GM12878 (cell line): ENCODE results near the gene RNF169. TPM values are rescaled to one million over a fixed set of nuclear protein-coding genes. Genes with fewer than 3 reads are reported as not detected.
A peak's percentile ranks its signal among the peaks of the same experiment; 100 is the strongest.

Experiments
- ATAC-seq: fragments of 200-7000 bp; cut with Tn5 transposase; 3 replicates; pipeline ENCODE4 v1.9.1; 2020; ENCODE audit warnings: mild to moderate bottlenecking, moderate library complexity
- BruUV-seq: library from RNA; stranded (reverse); fragments of 400-500 nt; replicated peaks from 2 replicates; lab custom pipeline; 2021; lab: Mats Ljungman, UMichigan
- CTCF ChIA-PET: fragments of 300-600 bp; sonication (Branson Sonifier 250); formaldehyde crosslinking; extraction: SDS; loops from one replicate; lab custom pipeline; 2021; ENCODE audit warnings: inconsistent platforms; lab: Yijun Ruan, JAX
- POLR2A ChIA-PET: fragments of 350-600 bp; formaldehyde crosslinking; extraction: SDS; loops from one replicate; lab custom pipeline; 2021; ENCODE audit warnings: inconsistent platforms; lab: Charles Lee
- RAD21 ChIA-PET: fragments of 300-600 bp; sonication (Branson Sonifier 250); formaldehyde crosslinking; loops from one replicate; lab custom pipeline; 2023; ENCODE audit warnings: antibody characterized with exemption; ENCODE audit not compliant: unreplicated experiment; lab: Charles Lee
- SMC1A ChIA-PET: fragments of 300-600 bp; sonication (Branson Sonifier 250); formaldehyde crosslinking; loops from one replicate; lab custom pipeline; 2023; ENCODE audit not compliant: unreplicated experiment, uncharacterized antibody; lab: Charles Lee
- DNase-seq: peaks from one replicate; pipeline ENCODE4 v3.0.0-alpha.2; 2011; ENCODE audit warnings: low read depth, low spot score
- FAIRE-seq: peaks from 3 replicates; lab custom pipeline; 2011; peaks lifted over from hg19 to GRCh38; lab: Jason Lieb, UNC
- H2AFZ ChIP-seq: 2 replicates; pipeline ENCODE4 v1.6.0; 2011; ENCODE audit warnings: low read depth, low read length, control low read depth; ENCODE audit not compliant: control insufficient read depth
- H3K27ac ChIP-seq: 2 replicates; pipeline ENCODE4 v1.5.1; 2011; ENCODE audit warnings: control low read depth; ENCODE audit not compliant: control insufficient read depth, insufficient read depth
- H3K27me3 ChIP-seq, 2 experiments: replicated peaks in 1 of 2; 2 replicates each; pipeline versions ENCODE4 v1.6.0 to v1.6.1; 2011; ENCODE audit warnings: low read length in 1 of 2; ENCODE audit not compliant: control insufficient read depth in 2 of 2, insufficient read depth in 2 of 2
- H3K36me3 ChIP-seq, 2 experiments: 2 replicates each; pipeline ENCODE4 v1.5.1; 2011; ENCODE audit warnings: low read length in 1 of 2; ENCODE audit not compliant: control insufficient read depth in 2 of 2, insufficient read depth in 2 of 2
- H3K4me1 ChIP-seq: 2 replicates; pipeline ENCODE4 v1.6.1; 2011; ENCODE audit warnings: mild to moderate bottlenecking, low read length, moderate library complexity, mixed read lengths; ENCODE audit not compliant: control insufficient read depth, insufficient read depth
- H3K4me2 ChIP-seq: 2 replicates; pipeline ENCODE4 v1.6.0; 2011; ENCODE audit warnings: control low read depth; ENCODE audit not compliant: control insufficient read depth, insufficient read depth
- H3K4me3 ChIP-seq: fragments of 200-600 bp; sonication (generic); 2 replicates; pipeline ENCODE4 v1.5.1; 2016
- H3K79me2 ChIP-seq: 2 replicates; pipeline ENCODE4 v1.6.0; 2011; ENCODE audit warnings: low read length; ENCODE audit not compliant: control insufficient read depth, insufficient read depth
- H3K9ac ChIP-seq: 2 replicates; pipeline ENCODE4 v1.8.0; 2011; ENCODE audit warnings: low read length, control low read depth, mixed read lengths; ENCODE audit not compliant: control insufficient read depth, insufficient read depth
- H3K9me3 ChIP-seq: replicated peaks from 3 replicates; pipeline ENCODE4 v1.5.1; 2011; ENCODE audit warnings: mild to moderate bottlenecking, low read length; ENCODE audit not compliant: control insufficient read depth, insufficient read depth
- H4K20me1 ChIP-seq: 2 replicates; pipeline ENCODE4 v1.6.0; 2011; ENCODE audit not compliant: control insufficient read depth, insufficient read depth
- BRCA1 ChIP-seq: IDR thresholded peaks from 2 replicates; pipeline ENCODE4 v1.6.1; 2011; ENCODE audit warnings: low read depth, low read length, improper control_type of control experiment
- CBX5 ChIP-seq: sonication (generic); IDR thresholded peaks from 2 replicates; pipeline ENCODE4 v1.6.1; 2016; ENCODE audit warnings: low read depth, moderate library complexity, mild to moderate bottlenecking, inconsistent platforms
- CHD2 ChIP-seq: IDR thresholded peaks from 2 replicates; pipeline ENCODE4 v1.6.1; 2011; ENCODE audit warnings: low read depth, low read length, improper control_type of control experiment, borderline replicate concordance
- DPF2 ChIP-seq: fragments of 450-650 bp; IDR thresholded peaks from 2 replicates; pipeline ENCODE4 v1.6.1; 2017; ENCODE audit warnings: mild to moderate bottlenecking
- ELK1 ChIP-seq: IDR thresholded peaks from 2 replicates; pipeline ENCODE4 v1.6.1; 2012; ENCODE audit warnings: low read depth, low read length, improper control_type of control experiment
- ESRRA ChIP-seq: IDR thresholded peaks from 2 replicates; pipeline ENCODE4 v1.6.1; 2012; ENCODE audit warnings: mild to moderate bottlenecking, low read length, improper control_type of control experiment
- FOXM1 ChIP-seq: IDR thresholded peaks from 2 replicates; pipeline ENCODE4 v1.6.1; 2012; ENCODE audit warnings: low read depth, mild to moderate bottlenecking, inconsistent platforms, low read length, moderate library complexity
- HCFC1 ChIP-seq: fragments of 150-350 bp; IDR thresholded peaks from 2 replicates; pipeline ENCODE4 v1.6.1; 2014; ENCODE audit warnings: low read length
- JUNB ChIP-seq: IDR thresholded peaks from 2 replicates; pipeline ENCODE4 v1.6.1; 2016; ENCODE audit warnings: antibody characterized with exemption, mild to moderate bottlenecking
- MXI1 ChIP-seq: fragments of 150-350 bp; IDR thresholded peaks from 2 replicates; pipeline ENCODE4 v1.6.1; 2011; ENCODE audit warnings: low read depth, mild to moderate bottlenecking, inconsistent platforms, low read length, improper control_type of control experiment
- PML ChIP-seq: IDR thresholded peaks from 2 replicates; pipeline ENCODE4 v1.6.1; 2012; ENCODE audit warnings: low read length, inconsistent platforms
- POLR2AphosphoS5 ChIP-seq: IDR thresholded peaks from 2 replicates; pipeline ENCODE4 v1.6.1; 2011; ENCODE audit warnings: mild to moderate bottlenecking, low read length, inconsistent platforms
- RBBP5 ChIP-seq: fragments of 200-600 bp; sonication (generic); conservative IDR thresholded peaks from 2 replicates; pipeline ENCODE4 v1.6.1; 2016
- SMC3 ChIP-seq: IDR thresholded peaks from 2 replicates; pipeline ENCODE4 v1.6.1; 2011; ENCODE audit warnings: low read length, improper control_type of control experiment, borderline replicate concordance
- SUPT20H ChIP-seq: IDR thresholded peaks from 2 replicates; pipeline ENCODE4 v1.6.1; 2011; ENCODE audit warnings: low read depth, mild to moderate bottlenecking, low read length, moderate library complexity, borderline replicate concordance; ENCODE audit not compliant: control insufficient read depth
- TAF1 ChIP-seq: IDR thresholded peaks from 2 replicates; pipeline ENCODE4 v1.6.1; 2011; ENCODE audit warnings: mild to moderate bottlenecking, low read depth, low read length, borderline replicate concordance
- ZNF622 ChIP-seq: fragments of 450-650 bp; IDR thresholded peaks from 2 replicates; pipeline ENCODE4 v1.6.1; 2017; ENCODE audit warnings: mild to moderate bottlenecking, inconsistent platforms
- WGBS: methylation state at CpG from one replicate; pipeline ENCODE4 v1.1.6; 2016; ENCODE audit warnings: low lambda C conversion rate; ENCODE audit not compliant: insufficient replicate concordance, insufficient coverage; ENCODE audit errors: missing lambda C conversion rate; 5-methylcytosine and 5-hydroxymethylcytosine counted together
- in situ Hi-C: fragments of 300-500 bp; cut with MboI; formaldehyde crosslinking; loops from 9 replicates; pipeline ENCODE4 v1.14.3; 2018; ENCODE audit warnings: mixed read lengths
- intact Hi-C: fragments of 100-400 bp; cut with micrococcal nuclease; formaldehyde crosslinking; loops from one replicate; pipeline ENCODE4 v1.14.2; 2022; ENCODE audit not compliant: unreplicated experiment
- polyA plus RNA-seq, 11 experiments: library from polyadenylated mRNA; depleted of rRNA in 4 of 11; unstranded in 6 of 11; stranded (reverse) in 5 of 11; fragments of >200 nt; fragmentation: Nextera tagmentation in 4 of 11; fragmentation: Illumina TruSeq in 1 of 11; extraction: Ambion mirVana in 4 of 11; extraction: Trizol in 1 of 11; gene quantifications; 1 replicate in 1 of 11; 2 replicates in 10 of 11; pipeline versions ENCODE4 v1.2.1 to v1.2.3, GENCODE V29; 2011 to 2016; ENCODE audit warnings: inconsistent platforms in 2 of 11, missing spikeins in 2 of 11, low read depth in 1 of 11
- total RNA-seq, 4 experiments: library from RNA; depleted of rRNA in 3 of 4; stranded (reverse); fragments of >200 nt in 3 of 4; fragmentation: Illumina TruSeq in 1 of 4; extraction: Trizol in 1 of 4; gene quantifications; 2 replicates each; pipeline versions ENCODE4 v1.2.1 to v1.2.3, GENCODE V29; 2013 to 2021
- TF ChIP-seq, protein P1 (sequence below): fragments of 450-650 bp; IDR thresholded peaks from 2 replicates; pipeline ENCODE4 v1.6.1; 2017; ENCODE audit warnings: borderline replicate concordance

Gene RNF169
- total and polyA plus RNA-seq, 10 of the 15 experiments (the other 5 are each of a cell fraction or from before 2014, with no cell fraction given), result 0.32 to 13.2 (median 6.4) TPM

DNA sequence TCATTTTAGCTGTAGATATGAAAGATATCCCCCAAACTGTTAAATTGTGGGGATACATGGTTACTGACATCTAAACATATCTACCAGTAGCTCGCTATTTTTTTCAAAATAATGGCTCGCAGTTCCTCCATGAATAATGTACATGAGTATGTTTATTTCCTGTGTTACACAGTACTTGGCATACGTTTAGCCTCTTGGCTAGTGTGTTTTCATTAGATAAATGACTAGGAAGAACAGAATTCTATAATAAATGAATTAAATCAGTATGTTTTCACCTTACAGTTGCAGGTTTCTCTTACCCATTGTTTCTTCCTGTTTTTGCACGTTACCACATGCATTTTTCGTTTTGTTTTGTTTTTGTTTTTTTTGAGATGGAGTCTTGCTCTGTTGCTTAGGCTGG is 21.8 kb downstream of the RNF169 start:
- intact Hi-C loops, result no loop called here
- H3K27ac ChIP-seq, result no peak overlapping the region; the same call in 1 of the 2 replicates
- no peaks in the 10 kb centered on the region for H3K27me3 ChIP-seq
- H3K9ac ChIP-seq, result no peak overlapping the region
- H3K36me3 ChIP-seq, result no peaks in the 10 kb centered on the region
- H3K4me1 ChIP-seq, result peaks cover 39% of the 10 kb centered on the region
- SMC1A ChIA-PET, result interaction anchor here (1.0 to 1.2 kb wide), 4 partner anchors 11 to 31 kb away, joined by 3 read pairs; no protein-coding TSS in a partner anchor
- CTCF ChIA-PET, result interaction anchor here (1.1 to 1.5 kb wide), 2 partner anchors 20 to 70 kb away, joined by 3 to 4 read pairs; no protein-coding TSS in a partner anchor
- in situ Hi-C loops, result no loop called here
- 54% methylated on average over 5 of the region's 5 CpGs for WGBS
- POLR2A ChIA-PET, result no interaction called here
- no peak overlapping the region for H3K4me3 ChIP-seq
- no peaks in the 10 kb centered on the region for H3K9me3 ChIP-seq
- H2AFZ ChIP-seq, result no peak overlapping the region
- peak overlapping the region; percentile 15 for H3K4me2 ChIP-seq
- H4K20me1 ChIP-seq, result no peaks in the 10 kb centered on the region
- no peak for TF ChIP-seq HCFC1
- TF ChIP-seq ESRRA, result no peak
- TF ChIP-seq ZNF622, result no peak
- TF ChIP-seq SMC3, result no peak
- TF ChIP-seq ELK1, result no peak
- no peak for TF ChIP-seq CBX5
- no peak for TF ChIP-seq CHD2
- TF ChIP-seq SUPT20H, result no peak
- TF ChIP-seq FOXM1, result no peak
- no peak for TF ChIP-seq TAF1
- TF ChIP-seq JUNB, result no peak
- no peak for TF ChIP-seq MXI1
- TF ChIP-seq, protein P1, sequence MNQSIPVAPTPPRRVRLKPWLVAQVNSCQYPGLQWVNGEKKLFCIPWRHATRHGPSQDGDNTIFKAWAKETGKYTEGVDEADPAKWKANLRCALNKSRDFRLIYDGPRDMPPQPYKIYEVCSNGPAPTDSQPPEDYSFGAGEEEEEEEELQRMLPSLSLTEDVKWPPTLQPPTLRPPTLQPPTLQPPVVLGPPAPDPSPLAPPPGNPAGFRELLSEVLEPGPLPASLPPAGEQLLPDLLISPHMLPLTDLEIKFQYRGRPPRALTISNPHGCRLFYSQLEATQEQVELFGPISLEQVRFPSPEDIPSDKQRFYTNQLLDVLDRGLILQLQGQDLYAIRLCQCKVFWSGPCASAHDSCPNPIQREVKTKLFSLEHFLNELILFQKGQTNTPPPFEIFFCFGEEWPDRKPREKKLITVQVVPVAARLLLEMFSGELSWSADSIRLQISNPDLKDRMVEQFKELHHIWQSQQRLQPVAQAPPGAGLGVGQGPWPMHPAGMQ, result no peak
- no peak for TF ChIP-seq PML
- no peak for TF ChIP-seq BRCA1
- TF ChIP-seq POLR2AphosphoS5, result no peak
- TF ChIP-seq DPF2, result no peak
- no peak for TF ChIP-seq RBBP5
- DNase-seq (no peak), ATAC-seq (no peak), FAIRE-seq (no peak)
- no TSS peak for BruUV-seq
- RAD21 ChIA-PET, result no interaction called here
- peaks cover 22% of the 10 kb centered on the region for H3K79me2 ChIP-seq
